ENCODE measurements around the gene NACC2.

Gene NACC2

GRCh38 chr9:136092741-136093140 is 2.3 kb downstream of the NACC2 start:
- no peak for TF ChIP-seq CTCF (IDR thresholded peaks at IDR 0.05; ENCODE audit: borderline replicate concordance, control extremely low read depth, extremely low read depth, insufficient read depth, missing control alignments)
- in situ Hi-C loops (cut with MboI; ENCODE audit: low sequenced_read_pairs, unreplicated experiment): no loop called here
- DNase-seq (ENCODE audit: low spot score): no peak

GRCh38 chr9:136092353-136092650 is 2.8 kb downstream of the NACC2 start:
- no peak for DNase-seq (ENCODE audit: low spot score)
- in situ Hi-C loops (cut with MboI; ENCODE audit: low sequenced_read_pairs, unreplicated experiment): no loop called here
- no peak for TF ChIP-seq CTCF (IDR thresholded peaks at IDR 0.05; ENCODE audit: borderline replicate concordance, control extremely low read depth, extremely low read depth, insufficient read depth, missing control alignments)

GRCh38 chr9:136091582-136092352 is 3.3 kb downstream of the NACC2 start:
- DNase-seq (ENCODE audit: low spot score): no peak
- TF ChIP-seq CTCF (IDR thresholded peaks at IDR 0.05; ENCODE audit: borderline replicate concordance, control extremely low read depth, extremely low read depth, insufficient read depth, missing control alignments): no peak
- in situ Hi-C loops (cut with MboI; ENCODE audit: low sequenced_read_pairs, unreplicated experiment): no loop called here

GRCh38 chr9:136090768-136091581 is 4.1 kb downstream of the NACC2 start:
- DNase-seq (ENCODE audit: low spot score): no peak
- TF ChIP-seq CTCF (IDR thresholded peaks at IDR 0.05; ENCODE audit: borderline replicate concordance, control extremely low read depth, extremely low read depth, insufficient read depth, missing control alignments): no peak
- in situ Hi-C loops (cut with MboI; ENCODE audit: low sequenced_read_pairs, unreplicated experiment): no loop called here

- no peak for TF ChIP-seq CTCF (IDR thresholded peaks at IDR 0.05; ENCODE audit: borderline replicate concordance, control extremely low read depth, extremely low read depth, insufficient read depth, missing control alignments)
- DNase-seq (ENCODE audit: low spot score): no peak
- in situ Hi-C loops (cut with MboI; ENCODE audit: low sequenced_read_pairs, unreplicated experiment): no loop called here
Measured at GRCh38 chr9:136090056-136090735, 4.9 kb downstream of the NACC2 start.

- no peak for DNase-seq (ENCODE audit: low spot score)
- peak; percentile 21 for TF ChIP-seq CTCF (IDR thresholded peaks at IDR 0.05; ENCODE audit: borderline replicate concordance, control extremely low read depth, extremely low read depth, insufficient read depth, missing control alignments)
- in situ Hi-C loops (cut with MboI; ENCODE audit: low sequenced_read_pairs, unreplicated experiment): no loop called here
Measured at GRCh38 chr9:136089697-136090045, 5.4 kb downstream of the NACC2 start.
